Fibroblast of skin of abdomen (primary cell): Measurements from ENCODE around the gene ADGRD1.

Source experiments
- DNase-seq: peaks from one replicate; pipeline ENCODE4 v3.0.0-alpha.2; 2013

Gene ADGRD1

GRCh38 chr12:130966443-130967030 lies 12.8 kb downstream of the ADGRD1 start:
- no peak for DNase-seq

GRCh38 chr12:130967636-130968035 lies 13.9 kb downstream of the ADGRD1 start:
- DNase-seq = no peak

- DNase-seq = no peak
Measured at GRCh38 chr12:130968611-130969010, 14.9 kb downstream of the ADGRD1 start.

- DNase-seq = no peak
Measured at GRCh38 chr12:130969223-130969622, 15.5 kb downstream of the ADGRD1 start.

GRCh38 chr12:130970165-130970907 lies 16.6 kb downstream of the ADGRD1 start:
- no peak for DNase-seq

- DNase-seq = no peak
Measured at GRCh38 chr12:130970908-130971233, 17.2 kb downstream of the ADGRD1 start.

GRCh38 chr12:130971925-130972585 lies 18.3 kb downstream of the ADGRD1 start:
- no peak for DNase-seq

GRCh38 chr12:130972586-130972950 lies 18.9 kb downstream of the ADGRD1 start:
- no peak for DNase-seq

GRCh38 chr12:130973109-130973508 lies 19.4 kb downstream of the ADGRD1 start:
- no peak for DNase-seq

GRCh38 chr12:130973906-130974305 lies 20.2 kb downstream of the ADGRD1 start:
- no peak for DNase-seq

- DNase-seq = no peak
Measured at GRCh38 chr12:130975116-130975515, 21.4 kb downstream of the ADGRD1 start.

GRCh38 chr12:130976171-130976720 lies 22.5 kb downstream of the ADGRD1 start:
- no peak for DNase-seq

GRCh38 chr12:130977046-130977742 lies 23.5 kb downstream of the ADGRD1 start:
- no peak for DNase-seq

- DNase-seq = no peak
Measured at GRCh38 chr12:130977743-130978095, 24.0 kb downstream of the ADGRD1 start.

GRCh38 chr12:130978785-130979184 lies 25.1 kb downstream of the ADGRD1 start:
- no peak for DNase-seq

- no peak for DNase-seq
Measured at GRCh38 chr12:130981074-130981742, 27.5 kb downstream of the ADGRD1 start.

GRCh38 chr12:130981911-130982310 lies 28.2 kb downstream of the ADGRD1 start:
- DNase-seq = no peak

- DNase-seq = no peak
Measured at GRCh38 chr12:130982565-130983225, 29.0 kb downstream of the ADGRD1 start.

GRCh38 chr12:130983328-130984017 lies 29.8 kb downstream of the ADGRD1 start:
- no peak for DNase-seq

GRCh38 chr12:130984183-130985058 lies 30.7 kb downstream of the ADGRD1 start:
- no peak for DNase-seq
